ENCODE measurements around the gene CASP12. TPM values are rescaled to one million over a fixed set of nuclear protein-coding genes. Genes with fewer than 3 reads are reported as not detected.

CASP12 gene
- total and polyA plus RNA-seq, 8 donors: 0.16 to 0.66 (median 0.23) TPM; not detected in 3

GRCh38 chr11:104928811-104929210, 30.6 kb upstream of the CASP12 start:
- no peak for ATAC-seq
- no peaks in the 10 kb centered on the region for H3K27me3 ChIP-seq
- H3K27ac ChIP-seq: no peak overlapping the region
- DNase-seq: no peak
- TF ChIP-seq CTCF (IDR thresholded peaks at IDR 0.05): no peak
- no peak overlapping the region for H3K4me3 ChIP-seq
- H3K36me3 ChIP-seq: no peaks in the 10 kb centered on the region
- H3K4me1 ChIP-seq: no peaks in the 10 kb centered on the region
- intact Hi-C loops (cut with DNase I): no loop called here
- H3K9me3 ChIP-seq: no peaks in the 10 kb centered on the region
- no peak for FAIRE-seq

GRCh38 chr11:104926771-104927611, 28.7 kb upstream of the CASP12 start:
- DNase-seq (peak in 2 of 6 donors; percentile 14 to 28), FAIRE-seq (no peak)
- no peak for TF ChIP-seq CTCF (IDR thresholded peaks at IDR 0.05)

GRCh38 chr11:104925850-104926249, 27.6 kb upstream of the CASP12 start:
- FAIRE-seq (no peak), DNase-seq (peak in 1 of 6 donors; percentile 3), ATAC-seq (no peak)
- H3K27me3 ChIP-seq: no peaks in the 10 kb centered on the region
- 82 to 87% methylated on average over 6 of the region's 6 CpGs for WGBS, 2 donors
- no peak overlapping the region for H3K27ac ChIP-seq
- no peaks in the 10 kb centered on the region for H3K9me3 ChIP-seq
- H3K4me3 ChIP-seq: no peak overlapping the region
- intact Hi-C loops (cut with DNase I): no loop called here
- no peaks in the 10 kb centered on the region for H3K4me1 ChIP-seq
- no peaks in the 10 kb centered on the region for H3K36me3 ChIP-seq
- TF ChIP-seq CTCF (IDR thresholded peaks at IDR 0.05): no peak

More at GRCh38 chr11:104926771-104927611, 28.7 kb upstream of the CASP12 start:
- H3K27me3 ChIP-seq: no peaks in the 10 kb centered on the region
- WGBS, 2 donors: 71 to 79% methylated on average over 9 of the region's 9 CpGs
- no peaks in the 10 kb centered on the region for H3K4me1 ChIP-seq
- no peak overlapping the region for H3K27ac ChIP-seq
- H3K4me3 ChIP-seq: no peak overlapping the region
- intact Hi-C loops (cut with DNase I): no loop called here
- no peaks in the 10 kb centered on the region for H3K36me3 ChIP-seq
- no peaks in the 10 kb centered on the region for H3K9me3 ChIP-seq
- ATAC-seq: no peak

- Histone ChIP-seq H3K9me3 (no peaks in the 10 kb centered on the region), H3K36me3 (no peaks in the 10 kb centered on the region), H3K4me3 (peak overlapping the region in 3 of 4 donors; percentile 3 to 33 (median 27)), H3K27ac (peak overlapping the region in 3 of 4 donors; percentile 13 to 70 (median 53)), H3K4me1 (peaks cover 0 to 9% (median 0%) of the 10 kb centered on the region in 3 donors), H3K27me3 (no peaks in the 10 kb centered on the region)
- WGBS, 2 donors: 13 to 27% methylated on average over 6 of the region's 6 CpGs
- FAIRE-seq (no peak), ATAC-seq (peak; percentile 58 to 92 (median 80)), DNase-seq (no peak)
- no peak for TF ChIP-seq CTCF (IDR thresholded peaks at IDR 0.05)
- intact Hi-C loops (cut with DNase I): no loop called here
Measured at GRCh38 chr11:104918113-104918824, 20.0 kb upstream of the CASP12 start.
